ENCODE data around the gene SMCP.

DNA sequence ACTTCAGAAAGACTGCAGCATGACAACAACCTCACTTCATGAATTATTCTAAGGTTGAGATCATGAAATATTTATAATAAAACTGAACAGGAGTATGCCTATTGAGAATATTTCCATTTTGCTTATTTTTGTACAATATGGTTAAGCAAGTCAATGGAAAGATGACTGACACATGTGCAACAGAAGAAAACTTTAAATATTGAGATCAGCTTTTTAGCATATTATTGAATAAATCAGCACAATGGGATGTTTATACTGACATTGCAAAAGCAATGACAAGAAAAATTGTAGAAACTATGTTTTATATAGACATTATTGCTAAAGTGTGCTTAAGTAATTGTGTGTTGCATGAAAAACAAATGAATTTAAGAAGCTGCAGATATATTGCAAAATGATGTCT, 13.7 kb upstream of the SMCP start:
- TF ChIP-seq TCF7L2 (IDR thresholded peaks at IDR 0.05; ENCODE audit: low read depth, low read length), result no peak
- TF ChIP-seq SIN3A (IDR thresholded peaks at IDR 0.05; ENCODE audit: borderline replicate concordance, insufficient read depth, low read depth, low read length), result no peak
- TF ChIP-seq, protein P1, sequence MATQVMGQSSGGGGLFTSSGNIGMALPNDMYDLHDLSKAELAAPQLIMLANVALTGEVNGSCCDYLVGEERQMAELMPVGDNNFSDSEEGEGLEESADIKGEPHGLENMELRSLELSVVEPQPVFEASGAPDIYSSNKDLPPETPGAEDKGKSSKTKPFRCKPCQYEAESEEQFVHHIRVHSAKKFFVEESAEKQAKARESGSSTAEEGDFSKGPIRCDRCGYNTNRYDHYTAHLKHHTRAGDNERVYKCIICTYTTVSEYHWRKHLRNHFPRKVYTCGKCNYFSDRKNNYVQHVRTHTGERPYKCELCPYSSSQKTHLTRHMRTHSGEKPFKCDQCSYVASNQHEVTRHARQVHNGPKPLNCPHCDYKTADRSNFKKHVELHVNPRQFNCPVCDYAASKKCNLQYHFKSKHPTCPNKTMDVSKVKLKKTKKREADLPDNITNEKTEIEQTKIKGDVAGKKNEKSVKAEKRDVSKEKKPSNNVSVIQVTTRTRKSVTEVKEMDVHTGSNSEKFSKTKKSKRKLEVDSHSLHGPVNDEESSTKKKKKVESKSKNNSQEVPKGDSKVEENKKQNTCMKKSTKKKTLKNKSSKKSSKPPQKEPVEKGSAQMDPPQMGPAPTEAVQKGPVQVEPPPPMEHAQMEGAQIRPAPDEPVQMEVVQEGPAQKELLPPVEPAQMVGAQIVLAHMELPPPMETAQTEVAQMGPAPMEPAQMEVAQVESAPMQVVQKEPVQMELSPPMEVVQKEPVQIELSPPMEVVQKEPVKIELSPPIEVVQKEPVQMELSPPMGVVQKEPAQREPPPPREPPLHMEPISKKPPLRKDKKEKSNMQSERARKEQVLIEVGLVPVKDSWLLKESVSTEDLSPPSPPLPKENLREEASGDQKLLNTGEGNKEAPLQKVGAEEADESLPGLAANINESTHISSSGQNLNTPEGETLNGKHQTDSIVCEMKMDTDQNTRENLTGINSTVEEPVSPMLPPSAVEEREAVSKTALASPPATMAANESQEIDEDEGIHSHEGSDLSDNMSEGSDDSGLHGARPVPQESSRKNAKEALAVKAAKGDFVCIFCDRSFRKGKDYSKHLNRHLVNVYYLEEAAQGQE (IDR thresholded peaks at IDR 0.05; ENCODE audit: insufficient read depth in 1 of 2, low read depth in 2 of 2, low read length in 1 of 2), result no peak

Data from Panc1 (cell line).